ENCODE measurements around the gene TRABD. TPM values are rescaled to one million over a fixed set of nuclear protein-coding genes. Genes with fewer than 3 reads are reported as not detected.
"Not testable (repeated sequence)": the region's sequence is repeated elsewhere in the genome, so short reads cannot be mapped to it uniquely, and the experiment has no call there.

TRABD gene, protein sequence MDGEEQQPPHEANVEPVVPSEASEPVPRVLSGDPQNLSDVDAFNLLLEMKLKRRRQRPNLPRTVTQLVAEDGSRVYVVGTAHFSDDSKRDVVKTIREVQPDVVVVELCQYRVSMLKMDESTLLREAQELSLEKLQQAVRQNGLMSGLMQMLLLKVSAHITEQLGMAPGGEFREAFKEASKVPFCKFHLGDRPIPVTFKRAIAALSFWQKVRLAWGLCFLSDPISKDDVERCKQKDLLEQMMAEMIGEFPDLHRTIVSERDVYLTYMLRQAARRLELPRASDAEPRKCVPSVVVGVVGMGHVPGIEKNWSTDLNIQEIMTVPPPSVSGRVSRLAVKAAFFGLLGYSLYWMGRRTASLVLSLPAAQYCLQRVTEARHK
- total RNA-seq (2014; rRNA removed; shearing (Covaris generic)), result 18.9 and 19.2 TPM in 2 replicates

GRCh38 chr22:50185375-50186087 is at the start of gene TRABD:
Gene TRABD (plus strand): TSS chr22:50185913. CDS start chr22:50193061, 7,148 bp downstream.
- DNase-seq (ENCODE audit: low spot score), result peak; percentile 40

- DNase-seq (ENCODE audit: low spot score), result no peak
Measured at GRCh38 chr22:50136581-50137015, 49.1 kb upstream of the TRABD start.

DNA sequence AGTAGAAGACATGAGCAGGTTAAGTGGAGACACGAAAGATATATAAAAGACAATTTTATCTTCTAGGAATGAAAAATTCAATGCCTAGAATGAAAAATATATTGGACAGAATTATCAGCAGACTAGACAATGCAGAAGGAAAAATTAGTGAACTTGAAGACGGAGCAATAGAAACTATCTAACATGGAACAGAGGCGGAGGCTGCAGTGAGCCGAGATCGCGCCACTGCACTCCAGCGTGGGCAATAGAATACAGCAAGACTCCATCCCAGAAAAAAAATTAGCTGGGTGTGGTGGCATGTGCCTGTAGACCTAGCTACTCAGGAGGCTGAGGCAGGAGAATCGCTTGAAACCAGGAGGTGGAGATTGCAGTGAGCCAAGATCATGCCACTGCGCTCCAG is 48.4 kb upstream of the TRABD start:
- DNase-seq (ENCODE audit: low spot score), result not testable (repeated sequence)

- no peak for DNase-seq (ENCODE audit: low spot score)
Measured at GRCh38 chr22:50138041-50138440, 47.7 kb upstream of the TRABD start.

- no peak for DNase-seq (ENCODE audit: low spot score)
Measured at GRCh38 chr22:50138988-50139387, 46.7 kb upstream of the TRABD start.

GRCh38 chr22:50139843-50140415 is 45.8 kb upstream of the TRABD start:
- DNase-seq (ENCODE audit: low spot score), result no peak

DNA sequence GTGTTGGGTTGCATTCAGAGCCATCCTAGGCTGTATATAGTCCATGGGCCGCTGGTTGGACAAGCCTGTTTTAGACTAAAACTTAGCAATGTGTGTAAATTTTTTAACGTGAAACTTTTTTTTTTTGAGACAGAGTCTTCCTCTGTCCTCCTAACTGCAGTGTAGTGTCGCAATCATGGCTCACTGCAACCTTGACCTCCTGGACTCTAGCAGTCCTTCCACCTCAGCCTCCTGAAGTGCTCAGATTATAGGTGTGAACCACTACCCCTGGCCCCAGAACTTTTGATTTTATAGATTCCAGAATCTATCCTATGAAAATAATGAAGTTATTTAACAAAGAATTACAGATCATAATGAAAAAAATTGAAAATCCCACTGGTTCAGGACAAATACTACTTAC is 45.1 kb upstream of the TRABD start:
- no peak for DNase-seq (ENCODE audit: low spot score)

GRCh38 chr22:50141462-50141861 is 44.3 kb upstream of the TRABD start:
- no peak for DNase-seq (ENCODE audit: low spot score)

DNA sequence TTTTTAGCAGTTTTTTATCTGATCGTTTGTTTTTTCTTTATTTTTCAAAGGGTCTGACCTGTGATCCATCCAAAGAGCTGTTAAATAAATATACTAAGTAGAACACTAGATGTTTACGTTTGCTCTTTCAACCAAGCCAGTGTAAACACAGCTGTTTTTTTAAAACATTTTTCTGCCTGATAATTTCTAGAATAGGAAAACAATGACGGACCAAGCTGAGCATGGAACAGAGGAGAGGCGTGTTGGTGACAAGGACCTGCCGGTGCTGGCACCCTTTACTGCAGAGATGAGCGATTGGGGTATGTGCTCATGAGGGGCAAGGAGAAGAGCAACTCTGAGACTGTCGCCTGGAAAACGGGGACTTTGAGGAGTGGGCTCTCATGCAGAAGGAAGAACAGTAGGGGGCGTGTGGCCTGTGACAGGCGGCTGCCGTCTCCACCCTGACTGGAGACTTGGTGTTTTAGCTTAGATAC is 43.8 kb upstream of the TRABD start:
- DNase-seq (ENCODE audit: low spot score), result no peak

- no peak for DNase-seq (ENCODE audit: low spot score)
Measured at GRCh38 chr22:50143096-50143495, 42.6 kb upstream of the TRABD start.

DNA sequence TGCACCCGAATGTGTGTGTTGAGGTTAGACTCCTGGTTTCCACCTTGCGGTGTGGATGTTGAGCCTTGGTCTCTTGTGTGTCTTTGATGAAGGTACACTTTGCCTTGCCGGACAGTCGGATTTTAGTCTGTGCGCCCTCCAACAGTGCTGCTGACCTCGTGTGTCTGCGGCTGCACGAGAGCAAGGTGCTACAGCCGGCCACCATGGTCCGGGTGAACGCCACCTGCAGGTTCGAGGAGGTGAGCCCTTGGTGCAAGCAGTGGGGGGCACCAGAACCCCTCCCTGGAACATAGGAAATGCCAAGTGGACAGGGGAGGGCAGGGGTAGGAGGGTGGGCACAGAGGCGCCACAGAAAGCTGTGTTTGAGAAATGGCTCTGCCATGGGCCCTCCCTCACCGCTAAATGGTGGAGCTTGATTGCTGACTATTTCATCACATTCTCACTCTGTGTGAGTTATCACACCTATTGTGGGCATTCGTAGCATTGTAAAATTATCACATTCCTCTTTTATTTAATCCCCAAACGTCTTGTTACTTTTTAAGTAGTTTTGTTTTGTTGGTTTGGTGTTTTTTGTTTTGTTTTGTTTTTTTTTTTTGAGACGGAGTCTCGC is 41.6 kb upstream of the TRABD start:
- DNase-seq (ENCODE audit: low spot score), result no peak

- no peak for DNase-seq (ENCODE audit: low spot score)
Measured at GRCh38 chr22:50145721-50146438, 39.8 kb upstream of the TRABD start.

GRCh38 chr22:50146439-50147238 is 39.1 kb upstream of the TRABD start:
- DNase-seq (ENCODE audit: low spot score), result no peak

DNA sequence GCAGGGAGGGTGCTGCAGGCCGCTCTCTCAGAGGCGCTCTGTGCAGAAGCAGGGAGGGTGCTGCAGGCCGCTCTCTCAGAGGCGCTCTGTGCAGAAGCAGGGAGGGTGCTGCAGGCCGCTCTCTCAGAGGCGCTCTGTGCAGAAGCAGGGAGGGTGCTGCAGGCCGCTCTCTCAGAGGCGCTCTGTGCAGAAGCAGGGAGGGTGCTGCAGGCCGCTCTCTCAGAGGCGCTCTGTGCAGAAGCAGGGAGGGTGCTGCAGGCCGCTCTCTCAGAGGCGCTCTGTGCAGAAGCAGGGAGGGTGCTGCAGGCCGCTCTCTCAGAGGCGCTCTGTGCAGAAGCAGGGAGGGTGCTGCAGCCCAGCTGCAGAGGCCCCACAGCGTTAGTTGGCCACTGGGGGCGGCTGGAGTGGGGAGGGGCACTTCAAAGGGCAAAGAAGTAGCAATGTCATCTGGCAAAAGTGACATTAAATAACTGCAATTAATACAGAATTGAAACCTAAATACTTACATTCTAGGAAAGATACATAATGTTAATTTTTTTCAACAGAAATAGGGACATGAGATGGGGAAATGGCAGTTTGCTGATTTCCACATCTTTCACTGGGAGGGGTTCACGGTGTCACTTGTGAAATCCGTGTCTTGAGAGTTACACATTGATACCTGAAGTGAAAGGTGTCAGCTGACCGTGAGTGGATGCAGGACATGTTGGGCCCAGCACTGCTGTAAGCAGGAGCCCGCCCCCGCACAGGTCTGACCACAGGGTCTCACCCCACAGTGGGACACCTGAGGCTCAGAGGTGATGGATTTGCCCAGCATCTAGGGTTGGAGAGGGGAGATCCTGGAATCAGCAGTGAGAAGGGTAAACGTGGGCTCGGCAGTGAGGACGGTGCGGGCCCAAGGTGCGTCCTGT is 38.2 kb upstream of the TRABD start:
- DNase-seq (ENCODE audit: low spot score), result not testable (repeated sequence)

DNA sequence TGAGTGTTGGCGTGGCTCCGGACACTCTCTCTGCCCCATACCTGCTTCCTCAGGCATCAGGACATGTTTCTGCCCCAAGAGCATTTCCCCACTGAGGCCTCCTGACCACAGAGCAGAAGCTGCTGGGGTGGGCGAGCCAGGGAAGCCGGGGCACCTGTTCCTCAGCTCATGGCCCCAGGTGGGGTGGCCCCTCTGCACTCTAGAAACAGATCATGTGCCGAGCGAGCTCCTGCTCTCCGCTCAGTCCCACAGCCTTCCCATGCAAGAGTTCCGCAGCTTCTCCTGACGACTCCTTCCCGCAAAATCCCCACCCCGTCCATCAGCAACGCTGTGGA is 37.6 kb upstream of the TRABD start:
- no peak for DNase-seq (ENCODE audit: low spot score)

GRCh38 chr22:50148991-50149721 is 36.6 kb upstream of the TRABD start:
- DNase-seq (ENCODE audit: low spot score), result peak; percentile 69

GRCh38 chr22:50150161-50151129 is 35.3 kb upstream of the TRABD start:
- DNase-seq (ENCODE audit: low spot score), result peak; percentile 54

Measured in A172 (cell line).